ENCODE results near the gene BORCS5. TPM values are rescaled to one million over a fixed set of nuclear protein-coding genes. Genes with fewer than 3 reads are reported as not detected.

BORCS5 gene
- total RNA-seq, 2 experiments from 2014 or later, result 10.4 to 22.9 TPM

GRCh38 chr12:12364787-12365445 is 8.0 kb downstream of the BORCS5 start:
- intact Hi-C loops (cut with micrococcal nuclease; ENCODE audit: unreplicated experiment), result loop anchor here (5.0 kb wide), 1 partner anchor 62 kb away; no protein-coding TSS in a partner anchor
- POLR2A ChIA-PET, result interaction anchor here (0.6 to 1.5 kb wide), 4 partner anchors 8 to 607 kb away, joined by 3 to 4 read pairs (median 4); partner anchors contain the start of gene BORCS5
- CTCF ChIA-PET (ENCODE audit: unreplicated experiment), result no interaction called here

DNA sequence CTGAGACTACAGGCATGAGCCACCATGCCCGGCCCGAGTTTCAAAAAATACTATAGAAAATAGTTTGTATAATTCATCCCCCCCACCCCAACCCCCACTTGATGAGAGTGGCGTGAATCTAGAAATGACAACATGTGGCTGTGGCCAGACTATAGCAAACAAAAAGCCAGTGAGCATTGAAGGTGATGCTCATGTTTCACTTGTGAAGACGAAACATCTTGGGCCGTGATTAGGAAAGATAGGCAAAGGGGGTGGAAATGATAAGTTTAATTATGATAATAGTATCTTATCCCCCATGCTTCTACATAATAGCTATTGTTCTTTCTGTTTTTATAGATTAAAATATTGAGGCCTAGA is 8.5 kb downstream of the BORCS5 start:
- Histone ChIP-seq H4K20me1 (ENCODE audit: insufficient read depth, low read length) (no peaks in the 10 kb centered on the region), H3K4me1 (ENCODE audit: insufficient read depth, low read length, poor library complexity, severe bottlenecking) (no peaks in the 10 kb centered on the region), H3K36me3 (ENCODE audit: insufficient read depth, low read length) (peaks cover 19% of the 10 kb centered on the region), H3K4me2 (ENCODE audit: low read length) (no peak overlapping the region), H2AFZ (ENCODE audit: low read length) (no peak overlapping the region), H3K9me2 (ENCODE audit: insufficient read depth, low read length) (no peaks in the 10 kb centered on the region), H3K9me3 (ENCODE audit: low read length) (no peaks in the 10 kb centered on the region), H3K79me2 (ENCODE audit: insufficient read depth, low read depth, low read length) (no peaks in the 10 kb centered on the region), H3K4me3 (ENCODE audit: low read depth, low read length, poor library complexity, severe bottlenecking) (no peak overlapping the region), H3K27ac (ENCODE audit: low read depth, low read length, poor library complexity, severe bottlenecking) (no peak overlapping the region)
- CTCF ChIA-PET (ENCODE audit: unreplicated experiment), result no interaction called here
- no TSS peak for BruUV-seq (replicated peaks)
- POLR2A ChIA-PET, result interaction anchor here (0.6 to 1.5 kb wide), 4 partner anchors 8 to 608 kb away, joined by 3 to 4 read pairs (median 4); partner anchors contain the start of gene BORCS5
- no peak for DNase-seq (ENCODE audit: low spot score)
- intact Hi-C loops (cut with micrococcal nuclease; ENCODE audit: unreplicated experiment), result loop anchor here (5.0 kb wide), 1 partner anchor 62 kb away; no protein-coding TSS in a partner anchor
- no peak for TF ChIP-seq EZH2phosphoT487 (IDR thresholded peaks at IDR 0.05; ENCODE audit: borderline replicate concordance, low read depth, low read length)
- TF ChIP-seq, protein P1, sequence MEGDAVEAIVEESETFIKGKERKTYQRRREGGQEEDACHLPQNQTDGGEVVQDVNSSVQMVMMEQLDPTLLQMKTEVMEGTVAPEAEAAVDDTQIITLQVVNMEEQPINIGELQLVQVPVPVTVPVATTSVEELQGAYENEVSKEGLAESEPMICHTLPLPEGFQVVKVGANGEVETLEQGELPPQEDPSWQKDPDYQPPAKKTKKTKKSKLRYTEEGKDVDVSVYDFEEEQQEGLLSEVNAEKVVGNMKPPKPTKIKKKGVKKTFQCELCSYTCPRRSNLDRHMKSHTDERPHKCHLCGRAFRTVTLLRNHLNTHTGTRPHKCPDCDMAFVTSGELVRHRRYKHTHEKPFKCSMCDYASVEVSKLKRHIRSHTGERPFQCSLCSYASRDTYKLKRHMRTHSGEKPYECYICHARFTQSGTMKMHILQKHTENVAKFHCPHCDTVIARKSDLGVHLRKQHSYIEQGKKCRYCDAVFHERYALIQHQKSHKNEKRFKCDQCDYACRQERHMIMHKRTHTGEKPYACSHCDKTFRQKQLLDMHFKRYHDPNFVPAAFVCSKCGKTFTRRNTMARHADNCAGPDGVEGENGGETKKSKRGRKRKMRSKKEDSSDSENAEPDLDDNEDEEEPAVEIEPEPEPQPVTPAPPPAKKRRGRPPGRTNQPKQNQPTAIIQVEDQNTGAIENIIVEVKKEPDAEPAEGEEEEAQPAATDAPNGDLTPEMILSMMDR (conservative IDR thresholded peaks at IDR 0.05; ENCODE audit: low read length), result no peak

More at GRCh38 chr12:12364787-12365445, 8.0 kb downstream of the BORCS5 start:
- Histone ChIP-seq H3K27ac (ENCODE audit: low read depth, low read length, poor library complexity, severe bottlenecking) (no peak overlapping the region), H3K4me1 (ENCODE audit: insufficient read depth, low read length, poor library complexity, severe bottlenecking) (no peaks in the 10 kb centered on the region), H3K9me2 (ENCODE audit: insufficient read depth, low read length) (no peaks in the 10 kb centered on the region), H3K36me3 (ENCODE audit: insufficient read depth, low read length) (peaks cover 19% of the 10 kb centered on the region), H2AFZ (ENCODE audit: low read length) (no peak overlapping the region), H3K4me3 (ENCODE audit: low read depth, low read length, poor library complexity, severe bottlenecking) (no peak overlapping the region), H3K9me3 (ENCODE audit: low read length) (no peaks in the 10 kb centered on the region), H4K20me1 (ENCODE audit: insufficient read depth, low read length) (no peaks in the 10 kb centered on the region), H3K4me2 (ENCODE audit: low read length) (no peak overlapping the region), H3K79me2 (ENCODE audit: insufficient read depth, low read depth, low read length) (no peaks in the 10 kb centered on the region)
- no TSS peak for BruUV-seq (replicated peaks)
- DNase-seq (ENCODE audit: low spot score), result no peak
- TF ChIP-seq EZH2phosphoT487 (IDR thresholded peaks at IDR 0.05; ENCODE audit: borderline replicate concordance, low read depth, low read length), result no peak
- TF ChIP-seq, protein P1 (conservative IDR thresholded peaks at IDR 0.05; ENCODE audit: low read length), result no peak

GRCh38 chr12:12365931-12366431 is 9.1 kb downstream of the BORCS5 start:
- Histone ChIP-seq H3K36me3 (ENCODE audit: insufficient read depth, low read length) (peaks cover 19% of the 10 kb centered on the region), H3K4me3 (ENCODE audit: low read depth, low read length, poor library complexity, severe bottlenecking) (no peak overlapping the region), H2AFZ (ENCODE audit: low read length) (no peak overlapping the region), H4K20me1 (ENCODE audit: insufficient read depth, low read length) (no peaks in the 10 kb centered on the region), H3K4me2 (ENCODE audit: low read length) (no peak overlapping the region), H3K27ac (ENCODE audit: low read depth, low read length, poor library complexity, severe bottlenecking) (no peak overlapping the region), H3K9me2 (ENCODE audit: insufficient read depth, low read length) (no peaks in the 10 kb centered on the region), H3K9me3 (ENCODE audit: low read length) (no peaks in the 10 kb centered on the region), H3K4me1 (ENCODE audit: insufficient read depth, low read length, poor library complexity, severe bottlenecking) (no peaks in the 10 kb centered on the region), H3K79me2 (ENCODE audit: insufficient read depth, low read depth, low read length) (no peaks in the 10 kb centered on the region)
- TF ChIP-seq, protein P1 (conservative IDR thresholded peaks at IDR 0.05; ENCODE audit: low read length), result no peak
- TF ChIP-seq EZH2phosphoT487 (IDR thresholded peaks at IDR 0.05; ENCODE audit: borderline replicate concordance, low read depth, low read length), result no peak
- CTCF ChIA-PET (ENCODE audit: unreplicated experiment), result no interaction called here
- intact Hi-C loops (cut with micrococcal nuclease; ENCODE audit: unreplicated experiment), result loop anchor here (5.0 kb wide), 1 partner anchor 61 kb away; no protein-coding TSS in a partner anchor
- POLR2A ChIA-PET, result interaction anchor here (0.7 to 1.5 kb wide), 4 partner anchors 9 to 334 kb away, joined by 3 to 4 read pairs (median 4); partner anchors contain the start of gene BORCS5
- no peak for DNase-seq (ENCODE audit: low spot score)
- no TSS peak for BruUV-seq (replicated peaks)
